Activated naive CD4-positive, alpha-beta T cell treated with anti-CD3 and anti-CD28 coated beads, Interleukin-2, amount 50 U/mL, for 24 hours (primary cell): ENCODE results near the gene FRMPD1.

Experiments used
- H3K27ac Mint-ChIP-seq: one replicate; pipeline ENCODE4 v1.8.0; 2021; ENCODE audit warnings: mild to moderate bottlenecking, mixed read lengths
- H3K27me3 Mint-ChIP-seq: one replicate; pipeline ENCODE4 v1.8.0; 2021; ENCODE audit warnings: mixed read lengths
- H3K36me3 Mint-ChIP-seq: one replicate; pipeline ENCODE4 v1.8.0; 2021; ENCODE audit warnings: mixed read lengths
- H3K4me1 Mint-ChIP-seq: one replicate; pipeline ENCODE4 v1.8.0; 2021; ENCODE audit warnings: mixed read lengths
- H3K4me3 Mint-ChIP-seq: one replicate; pipeline ENCODE4 v1.8.0; 2021; ENCODE audit warnings: mild to moderate bottlenecking, mixed read lengths
- H3K9me3 Mint-ChIP-seq: one replicate; pipeline ENCODE4 v1.8.0; 2021; ENCODE audit warnings: mixed read lengths

Gene FRMPD1

GRCh38 chr9:37652261-37652660, 1.5 kb downstream of the FRMPD1 start:
- Mint-ChIP-seq H3K27ac (no peak overlapping the region), H3K27me3 (peaks cover 46% of the 10 kb centered on the region), H3K36me3 (no peaks in the 10 kb centered on the region), H3K4me1 (peaks cover 13% of the 10 kb centered on the region), H3K9me3 (no peaks in the 10 kb centered on the region), H3K4me3 (peak overlapping the region; percentile 12)

GRCh38 chr9:37653385-37653784, 2.6 kb downstream of the FRMPD1 start:
- no peak overlapping the region for H3K4me3 Mint-ChIP-seq
- no peak overlapping the region for H3K27ac Mint-ChIP-seq
- no peaks in the 10 kb centered on the region for H3K36me3 Mint-ChIP-seq

GRCh38 chr9:37656936-37657335, 6.2 kb downstream of the FRMPD1 start:
- Mint-ChIP-seq H3K27me3 (peaks cover 26% of the 10 kb centered on the region), H3K36me3 (no peaks in the 10 kb centered on the region), H3K9me3 (no peaks in the 10 kb centered on the region), H3K27ac (no peak overlapping the region), H3K4me1 (peaks cover under 1% of the 10 kb centered on the region), H3K4me3 (no peak overlapping the region)

More at GRCh38 chr9:37653385-37653784, 2.6 kb downstream of the FRMPD1 start:
- no peaks in the 10 kb centered on the region for H3K9me3 Mint-ChIP-seq
- H3K4me1 Mint-ChIP-seq: peaks cover 13% of the 10 kb centered on the region
- H3K27me3 Mint-ChIP-seq: peaks cover 43% of the 10 kb centered on the region

- no peak overlapping the region for H3K27ac Mint-ChIP-seq
- H3K9me3 Mint-ChIP-seq: no peaks in the 10 kb centered on the region
- no peaks in the 10 kb centered on the region for H3K36me3 Mint-ChIP-seq
- no peaks in the 10 kb centered on the region for H3K4me1 Mint-ChIP-seq
- no peak overlapping the region for H3K4me3 Mint-ChIP-seq
- peaks cover 10% of the 10 kb centered on the region for H3K27me3 Mint-ChIP-seq
Measured at GRCh38 chr9:37660691-37661090, 9.9 kb downstream of the FRMPD1 start.

GRCh38 chr9:37663926-37664325, 13.2 kb downstream of the FRMPD1 start:
- no peaks in the 10 kb centered on the region for H3K4me1 Mint-ChIP-seq
- peaks cover 10% of the 10 kb centered on the region for H3K27me3 Mint-ChIP-seq
- H3K36me3 Mint-ChIP-seq: no peaks in the 10 kb centered on the region
- no peaks in the 10 kb centered on the region for H3K9me3 Mint-ChIP-seq
- no peak overlapping the region for H3K4me3 Mint-ChIP-seq
- H3K27ac Mint-ChIP-seq: no peak overlapping the region

GRCh38 chr9:37667706-37668105, 17.0 kb downstream of the FRMPD1 start:
- H3K9me3 Mint-ChIP-seq: no peaks in the 10 kb centered on the region
- no peaks in the 10 kb centered on the region for H3K36me3 Mint-ChIP-seq
- no peak overlapping the region for H3K27ac Mint-ChIP-seq
- peaks cover 11% of the 10 kb centered on the region for H3K27me3 Mint-ChIP-seq
- no peaks in the 10 kb centered on the region for H3K4me1 Mint-ChIP-seq
- no peak overlapping the region for H3K4me3 Mint-ChIP-seq

GRCh38 chr9:37668116-37668601, 17.4 kb downstream of the FRMPD1 start:
- H3K27me3 Mint-ChIP-seq: peaks cover 11% of the 10 kb centered on the region
- no peak overlapping the region for H3K4me3 Mint-ChIP-seq
- H3K9me3 Mint-ChIP-seq: no peaks in the 10 kb centered on the region
- no peaks in the 10 kb centered on the region for H3K4me1 Mint-ChIP-seq
- H3K36me3 Mint-ChIP-seq: no peaks in the 10 kb centered on the region
- H3K27ac Mint-ChIP-seq: no peak overlapping the region

GRCh38 chr9:37669232-37669631, 18.5 kb downstream of the FRMPD1 start:
- Mint-ChIP-seq H3K9me3 (no peaks in the 10 kb centered on the region), H3K27me3 (peaks cover 11% of the 10 kb centered on the region), H3K4me3 (no peak overlapping the region), H3K36me3 (no peaks in the 10 kb centered on the region), H3K4me1 (no peaks in the 10 kb centered on the region), H3K27ac (no peak overlapping the region)

GRCh38 chr9:37675661-37676060, 24.9 kb downstream of the FRMPD1 start:
- H3K27ac Mint-ChIP-seq: no peak overlapping the region
- H3K36me3 Mint-ChIP-seq: no peaks in the 10 kb centered on the region
- H3K9me3 Mint-ChIP-seq: no peaks in the 10 kb centered on the region
- peaks cover 1% of the 10 kb centered on the region for H3K27me3 Mint-ChIP-seq
- no peaks in the 10 kb centered on the region for H3K4me1 Mint-ChIP-seq
- H3K4me3 Mint-ChIP-seq: no peak overlapping the region

GRCh38 chr9:37676411-37676830, 25.7 kb downstream of the FRMPD1 start:
- Mint-ChIP-seq H3K36me3 (no peaks in the 10 kb centered on the region), H3K4me3 (no peak overlapping the region), H3K4me1 (no peaks in the 10 kb centered on the region), H3K27me3 (peaks cover 1% of the 10 kb centered on the region), H3K9me3 (no peaks in the 10 kb centered on the region), H3K27ac (no peak overlapping the region)

GRCh38 chr9:37677435-37677834, 26.7 kb downstream of the FRMPD1 start:
- Mint-ChIP-seq H3K4me3 (no peak overlapping the region), H3K27me3 (peaks cover 4% of the 10 kb centered on the region), H3K9me3 (no peaks in the 10 kb centered on the region), H3K27ac (no peak overlapping the region), H3K4me1 (no peaks in the 10 kb centered on the region), H3K36me3 (no peaks in the 10 kb centered on the region)

- no peaks in the 10 kb centered on the region for H3K9me3 Mint-ChIP-seq
- peaks cover 13% of the 10 kb centered on the region for H3K27me3 Mint-ChIP-seq
- no peak overlapping the region for H3K4me3 Mint-ChIP-seq
- no peaks in the 10 kb centered on the region for H3K4me1 Mint-ChIP-seq
- no peaks in the 10 kb centered on the region for H3K36me3 Mint-ChIP-seq
- no peak overlapping the region for H3K27ac Mint-ChIP-seq
Measured at GRCh38 chr9:37678789-37679273, 28.1 kb downstream of the FRMPD1 start.

- Mint-ChIP-seq H3K4me3 (no peak overlapping the region), H3K36me3 (no peaks in the 10 kb centered on the region), H3K9me3 (no peaks in the 10 kb centered on the region), H3K27me3 (peaks cover 17% of the 10 kb centered on the region), H3K4me1 (no peaks in the 10 kb centered on the region), H3K27ac (no peak overlapping the region)
Measured at GRCh38 chr9:37679649-37680402, 29.1 kb downstream of the FRMPD1 start.

GRCh38 chr9:37682951-37683350, 32.2 kb downstream of the FRMPD1 start:
- Mint-ChIP-seq H3K4me3 (no peak overlapping the region), H3K27ac (no peak overlapping the region), H3K9me3 (no peaks in the 10 kb centered on the region), H3K36me3 (no peaks in the 10 kb centered on the region), H3K4me1 (no peaks in the 10 kb centered on the region), H3K27me3 (peaks cover 22% of the 10 kb centered on the region)

- H3K9me3 Mint-ChIP-seq: no peaks in the 10 kb centered on the region
- H3K27ac Mint-ChIP-seq: no peak overlapping the region
- no peaks in the 10 kb centered on the region for H3K4me1 Mint-ChIP-seq
- H3K4me3 Mint-ChIP-seq: no peak overlapping the region
- peaks cover 22% of the 10 kb centered on the region for H3K27me3 Mint-ChIP-seq
- H3K36me3 Mint-ChIP-seq: no peaks in the 10 kb centered on the region
Measured at GRCh38 chr9:37683531-37684371, 33.0 kb downstream of the FRMPD1 start.
